Thoracic aorta (tissue), 2 donors: ENCODE results near the gene ZNF385D. TPM values are rescaled to one million over a fixed set of nuclear protein-coding genes. Genes with fewer than 3 reads are reported as not detected.

Experiments
- ATAC-seq: fragments of 150-250 bp; one replicate; pipeline ENCODE4 v1.8.0; 2017; ENCODE audit warnings: low read depth; ENCODE audit not compliant: insufficient number of reproducible peaks, low FRiP score
- DNase-seq: peaks from one replicate; pipeline ENCODE4 v3.0.0-alpha.2; 2020; ENCODE audit warnings: low spot score
- H3K27ac ChIP-seq, 2 donors: fragments of 200-600 bp; sonication (generic); 1 replicate in 1 of 2; 2 replicates in 1 of 2; pipeline ENCODE4 v1.5.1; 2016; ENCODE audit warnings: mild to moderate bottlenecking in 2 of 2, moderate library complexity in 2 of 2
- H3K27me3 ChIP-seq: fragments of 200-600 bp; sonication (generic); replicated peaks from 2 replicates; pipeline ENCODE4 v1.6.0; 2016; ENCODE audit warnings: mild to moderate bottlenecking; ENCODE audit not compliant: insufficient read depth
- H3K36me3 ChIP-seq: fragments of 200-600 bp; sonication (generic); one replicate; pipeline ENCODE4 v1.5.1; 2016
- H3K4me1 ChIP-seq, 2 donors: fragments of 200-600 bp; sonication (generic); 1 replicate in 1 of 2; 2 replicates in 1 of 2; pipeline versions ENCODE4 v1.5.1 to v1.6.0; 2016; ENCODE audit warnings: low read depth in 2 of 2, mild to moderate bottlenecking in 1 of 2; ENCODE audit not compliant: control insufficient read depth in 1 of 2
- H3K4me3 ChIP-seq: fragments of 200-600 bp; sonication (generic); 2 replicates; pipeline ENCODE4 v1.5.1; 2016; ENCODE audit warnings: mild to moderate bottlenecking
- H3K9me3 ChIP-seq: fragments of 200-600 bp; sonication (generic); 2 replicates; pipeline ENCODE4 v1.5.1; 2016
- CTCF ChIP-seq: fragments of 200-600 bp; sonication (generic); IDR thresholded peaks from one replicate; pipeline ENCODE4 v1.5.1; 2019; ENCODE audit warnings: antibody characterized with exemption
- total RNA-seq, 2 donors: library from RNA; depleted of rRNA; stranded (reverse); fragments of >200 nt; gene quantifications; one replicate each; pipeline versions ENCODE4 v1.1.0 to v1.2.3, GENCODE V29; 2016

Gene ZNF385D
- total RNA-seq, 2 donors from 2014 or later = 15.8 to 81.3 TPM

GRCh38 chr3:21407743-21408142 is 343.3 kb downstream of the ZNF385D start:
- H3K4me1 ChIP-seq = no peaks in the 10 kb centered on the region
- no peak overlapping the region for H3K4me3 ChIP-seq
- TF ChIP-seq CTCF = no peak
- no peak for ATAC-seq
- H3K36me3 ChIP-seq = no peaks in the 10 kb centered on the region
- no peaks in the 10 kb centered on the region for H3K9me3 ChIP-seq
- no peaks in the 10 kb centered on the region for H3K27me3 ChIP-seq
- no peak for DNase-seq
- H3K27ac ChIP-seq = no peak overlapping the region

DNA sequence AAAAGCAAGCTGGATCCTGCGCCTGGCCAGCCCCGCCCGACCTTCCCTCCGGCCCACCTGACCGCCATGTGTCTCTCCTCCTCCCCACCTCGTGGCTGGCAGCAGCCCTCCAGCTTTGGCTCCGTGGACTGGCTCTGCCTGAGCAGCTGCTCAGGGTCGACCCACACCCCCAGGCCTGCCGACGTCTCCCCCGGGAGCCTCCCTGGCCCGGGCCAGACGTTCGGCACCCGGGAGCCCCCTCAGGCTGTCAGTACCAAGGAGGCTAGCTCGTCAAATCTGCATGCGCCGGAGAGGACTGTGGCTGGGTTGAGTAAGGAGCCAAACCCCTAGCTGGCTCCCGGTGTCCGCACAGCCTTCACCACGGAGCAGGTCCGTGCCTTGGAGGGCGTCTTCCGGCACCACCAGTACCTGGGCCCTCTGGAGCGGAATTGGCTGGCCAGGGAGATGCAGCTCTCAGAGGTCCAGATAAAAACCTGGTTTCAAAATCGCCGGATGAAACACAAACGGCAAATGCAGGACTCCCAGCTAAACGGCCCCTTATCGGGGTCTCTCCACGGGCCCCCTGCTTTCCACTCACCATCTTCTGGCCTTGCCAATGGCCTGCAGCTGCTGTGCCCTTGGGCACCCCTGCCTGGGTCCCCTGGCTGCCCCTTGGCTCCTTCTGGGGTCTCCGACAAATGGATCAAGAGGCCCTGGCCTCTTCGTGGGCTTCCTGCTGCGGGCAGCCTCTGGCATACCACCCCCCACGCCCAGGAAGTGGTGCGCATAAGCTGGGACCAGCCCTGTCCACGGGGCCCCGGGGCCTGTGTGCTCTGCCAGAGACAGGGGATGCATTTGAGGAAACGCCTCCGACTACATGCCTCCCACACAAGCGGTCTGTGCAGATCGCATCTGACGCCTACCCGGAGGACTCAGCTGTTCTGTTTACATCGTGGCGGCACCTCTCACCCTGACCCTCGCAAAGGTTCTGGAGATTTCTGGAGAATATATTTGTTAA is 345.0 kb downstream of the ZNF385D start:
- Histone ChIP-seq H3K4me1 (no peaks in the 10 kb centered on the region), H3K4me3 (no peak overlapping the region), H3K27me3 (no peaks in the 10 kb centered on the region), H3K9me3 (no peaks in the 10 kb centered on the region), H3K36me3 (no peaks in the 10 kb centered on the region), H3K27ac (no peak overlapping the region)
- ATAC-seq (no peak), DNase-seq (no peak)
- no peak for TF ChIP-seq CTCF

- H3K4me3 ChIP-seq = no peak overlapping the region
- no peaks in the 10 kb centered on the region for H3K36me3 ChIP-seq
- peaks cover 4 to 13% of the 10 kb centered on the region in 2 donors for H3K4me1 ChIP-seq
- H3K27ac ChIP-seq = no peak overlapping the region
- H3K27me3 ChIP-seq = no peaks in the 10 kb centered on the region
- ATAC-seq (no peak), DNase-seq (no peak)
- TF ChIP-seq CTCF = no peak
- no peaks in the 10 kb centered on the region for H3K9me3 ChIP-seq
Measured at GRCh38 chr3:21398461-21398860, 352.5 kb downstream of the ZNF385D start.

DNA sequence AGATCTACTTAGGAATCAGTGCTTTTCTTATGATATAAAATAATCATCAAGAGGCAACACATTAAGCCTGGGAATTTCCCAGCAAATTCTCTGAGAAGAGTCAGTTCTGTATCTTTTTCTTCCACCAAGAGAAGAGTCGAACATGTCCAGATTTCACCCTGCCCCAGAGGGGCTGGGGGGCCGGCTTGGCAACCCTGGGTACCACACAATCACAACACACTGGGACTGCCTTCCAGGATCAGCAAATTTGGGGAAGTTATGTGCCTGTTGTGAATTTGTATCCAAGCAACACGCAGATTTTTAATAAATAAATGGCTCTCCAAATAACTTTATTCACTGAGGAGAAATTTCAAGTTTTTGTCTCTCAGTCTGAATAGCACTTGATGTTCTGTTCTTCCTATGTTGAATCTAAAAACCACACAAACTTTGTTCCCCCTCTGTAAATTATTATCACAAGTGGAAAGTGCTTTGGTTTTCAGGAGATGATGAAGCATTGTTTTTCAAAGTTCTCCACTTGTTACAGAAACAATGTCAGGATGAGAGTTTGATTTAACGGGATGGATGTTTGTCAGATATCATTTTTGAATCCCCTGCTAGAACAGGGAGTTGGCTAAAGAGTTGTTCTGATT is 357.2 kb downstream of the ZNF385D start:
- peak overlapping the region; percentile 41 to 56 for H3K27ac ChIP-seq

More for the DNA sequence above, 357.2 kb downstream of the ZNF385D start:
- peaks cover 4 to 34% of the 10 kb centered on the region in 2 donors for H3K4me1 ChIP-seq
- no peaks in the 10 kb centered on the region for H3K27me3 ChIP-seq
- no peak for ATAC-seq
- H3K36me3 ChIP-seq = no peaks in the 10 kb centered on the region
- no peak for DNase-seq
- TF ChIP-seq CTCF = no peak
- no peaks in the 10 kb centered on the region for H3K9me3 ChIP-seq
- no peak overlapping the region for H3K4me3 ChIP-seq
